PC-3 (cell line): Measurements from ENCODE around the gene RERG. TPM values are rescaled to one million over a fixed set of nuclear protein-coding genes. Genes with fewer than 3 reads are reported as not detected.
"Not testable (repeated sequence)": the region's sequence is repeated elsewhere in the genome, so short reads cannot be mapped to it uniquely, and the experiment has no call there.

ENCODE experiments used
- ATAC-seq: fragments of 200-7000 bp; cut with Tn5 transposase; 2 replicates; pipeline ENCODE4 v1.9.1; 2020; ENCODE audit warnings: mild to moderate bottlenecking, moderate library complexity
- BruUV-seq: library from RNA; stranded (reverse); fragments of 400-500 nt; replicated peaks from 2 replicates; lab custom pipeline; 2021; lab: Mats Ljungman, UMichigan
- CTCF ChIA-PET: fragments of 300-600 bp; sonication (Branson Sonifier 250); formaldehyde crosslinking; loops from one replicate; lab custom pipeline; 2022; ENCODE audit warnings: antibody characterized with exemption; lab: Charles Lee
- POLR2A ChIA-PET: fragments of 300-600 bp; sonication (Branson Sonifier 250); formaldehyde crosslinking; loops from one replicate; lab custom pipeline; 2022; ENCODE audit warnings: antibody characterized with exemption; ENCODE audit not compliant: unreplicated experiment; lab: Charles Lee
- DNase-seq: peaks from one replicate; pipeline ENCODE4 v3.0.0-alpha.2; 2015
- H2AFZ ChIP-seq: fragments of 300-600 bp; sonication (generic); 2 replicates; pipeline ENCODE4 v1.6.0; 2016; ENCODE audit warnings: antibody characterized with exemption, low read length
- H3F3A ChIP-seq: fragments of 300-600 bp; sonication (generic); one replicate; pipeline ENCODE4 v1.6.0; 2017; ENCODE audit warnings: antibody characterized with exemption, low read length, control low read depth, mild to moderate bottlenecking; ENCODE audit not compliant: unreplicated experiment
- H3K27ac ChIP-seq: fragments of 300-600 bp; sonication (generic); 2 replicates; pipeline ENCODE4 v1.5.1; 2016; ENCODE audit warnings: mild to moderate bottlenecking, low read length
- H3K27me3 ChIP-seq: fragments of 300-600 bp; sonication (generic); 2 replicates; pipeline ENCODE4 v1.6.1; 2016; ENCODE audit warnings: low read length, mixed read lengths
- H3K36me3 ChIP-seq: fragments of 300-600 bp; sonication (generic); 2 replicates; pipeline ENCODE4 v1.6.1; 2016; ENCODE audit warnings: low read depth, mixed run types, low read length, mixed read lengths
- H3K4me1 ChIP-seq: fragments of 300-600 bp; sonication (generic); 2 replicates; pipeline ENCODE4 v1.5.1; 2016; ENCODE audit warnings: low read length; ENCODE audit not compliant: insufficient read depth
- H3K4me2 ChIP-seq: fragments of 300-600 bp; sonication (generic); 2 replicates; pipeline ENCODE4 v1.6.0; 2016; ENCODE audit warnings: low read length
- H3K4me3 ChIP-seq: fragments of 300-600 bp; sonication (generic); 2 replicates; pipeline ENCODE4 v1.5.1; 2016; ENCODE audit warnings: mild to moderate bottlenecking, low read length, mixed read lengths
- H3K79me2 ChIP-seq: fragments of 300-600 bp; sonication (generic); 2 replicates; pipeline ENCODE4 v1.6.1; 2017; ENCODE audit warnings: low read length, mixed read lengths
- H3K9ac ChIP-seq: fragments of 300-600 bp; sonication (generic); 2 replicates; pipeline ENCODE4 v1.6.0; 2016; ENCODE audit warnings: mild to moderate bottlenecking, low read length
- H3K9me2 ChIP-seq: fragments of 300-600 bp; sonication (generic); replicated peaks from 2 replicates; pipeline ENCODE4 v1.6.1; 2016; ENCODE audit warnings: mixed run types, low read length, mixed read lengths
- H3K9me3 ChIP-seq: fragments of 300-600 bp; sonication (generic); 2 replicates; pipeline ENCODE4 v1.6.1; 2016; ENCODE audit warnings: low read length, mixed read lengths
- H4K20me1 ChIP-seq: fragments of 300-600 bp; sonication (generic); 2 replicates; pipeline ENCODE4 v1.6.1; 2016; ENCODE audit warnings: low read length, mixed read lengths
- EZH2 ChIP-seq: fragments of 300-600 bp; sonication (generic); IDR thresholded peaks from one replicate; pipeline ENCODE4 v1.6.1; 2017; ENCODE audit warnings: antibody characterized with exemption, mild to moderate bottlenecking, low read length; ENCODE audit not compliant: unreplicated experiment
- EZH2phosphoT487 ChIP-seq: fragments of 300-600 bp; sonication (generic); IDR thresholded peaks from 2 replicates; pipeline ENCODE4 v1.6.1; 2018; ENCODE audit warnings: mild to moderate bottlenecking, antibody characterized with exemption, low read length, borderline replicate concordance
- intact Hi-C: fragments of 100-400 bp; cut with micrococcal nuclease; formaldehyde crosslinking; loops from 2 replicates; pipeline ENCODE4 v1.9.0; 2023
- total RNA-seq: library from RNA; depleted of rRNA; stranded (reverse); fragments of >200 nt; gene quantifications from 2 replicates; pipeline ENCODE4 v1.2.3, GENCODE V29; 2014
- TF ChIP-seq, protein P1 (sequence below): fragments of 300-600 bp; sonication (generic); conservative IDR thresholded peaks from 2 replicates; pipeline ENCODE4 v1.5.1; 2017; ENCODE audit warnings: antibody characterized with exemption, low read depth, mild to moderate bottlenecking, low read length

The RERG gene
- total RNA-seq, 1 experiment from 2014 or later = not detected

DNA sequence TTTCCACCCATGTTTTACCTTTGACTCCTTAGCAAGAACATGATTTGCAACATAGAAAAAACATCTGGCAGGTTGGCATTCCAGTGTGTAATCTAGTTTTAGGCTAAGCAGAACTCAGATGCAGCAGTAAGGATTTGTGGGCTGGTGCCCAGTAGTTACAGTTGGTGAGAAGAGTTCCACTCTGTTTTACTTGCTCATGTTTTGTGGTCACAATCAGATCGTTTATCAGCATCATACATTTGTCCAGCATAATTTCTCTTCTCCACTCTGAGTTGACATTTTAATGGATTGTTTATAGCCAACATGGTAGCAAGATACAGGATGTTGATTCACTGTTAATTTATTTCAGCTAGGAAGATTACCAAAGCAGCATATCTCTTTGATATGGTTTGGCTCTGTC, 128.4 kb downstream of the RERG start:
- H3K36me3 ChIP-seq = no peaks in the 10 kb centered on the region
- H3K79me2 ChIP-seq = no peaks in the 10 kb centered on the region
- H2AFZ ChIP-seq = no peak overlapping the region
- ATAC-seq (no peak), DNase-seq (no peak)
- intact Hi-C loops = no loop called here
- H3K9me3 ChIP-seq = no peaks in the 10 kb centered on the region
- TF ChIP-seq, protein P1, sequence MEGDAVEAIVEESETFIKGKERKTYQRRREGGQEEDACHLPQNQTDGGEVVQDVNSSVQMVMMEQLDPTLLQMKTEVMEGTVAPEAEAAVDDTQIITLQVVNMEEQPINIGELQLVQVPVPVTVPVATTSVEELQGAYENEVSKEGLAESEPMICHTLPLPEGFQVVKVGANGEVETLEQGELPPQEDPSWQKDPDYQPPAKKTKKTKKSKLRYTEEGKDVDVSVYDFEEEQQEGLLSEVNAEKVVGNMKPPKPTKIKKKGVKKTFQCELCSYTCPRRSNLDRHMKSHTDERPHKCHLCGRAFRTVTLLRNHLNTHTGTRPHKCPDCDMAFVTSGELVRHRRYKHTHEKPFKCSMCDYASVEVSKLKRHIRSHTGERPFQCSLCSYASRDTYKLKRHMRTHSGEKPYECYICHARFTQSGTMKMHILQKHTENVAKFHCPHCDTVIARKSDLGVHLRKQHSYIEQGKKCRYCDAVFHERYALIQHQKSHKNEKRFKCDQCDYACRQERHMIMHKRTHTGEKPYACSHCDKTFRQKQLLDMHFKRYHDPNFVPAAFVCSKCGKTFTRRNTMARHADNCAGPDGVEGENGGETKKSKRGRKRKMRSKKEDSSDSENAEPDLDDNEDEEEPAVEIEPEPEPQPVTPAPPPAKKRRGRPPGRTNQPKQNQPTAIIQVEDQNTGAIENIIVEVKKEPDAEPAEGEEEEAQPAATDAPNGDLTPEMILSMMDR = no peak
- TF ChIP-seq EZH2phosphoT487 = no peak
- no peak for TF ChIP-seq EZH2
- no peak overlapping the region for H3K27ac ChIP-seq
- peaks cover 53% of the 10 kb centered on the region for H3K27me3 ChIP-seq
- H3F3A ChIP-seq = no peaks in the 10 kb centered on the region
- no peaks in the 10 kb centered on the region for H4K20me1 ChIP-seq
- H3K9ac ChIP-seq = no peak overlapping the region
- BruUV-seq = no TSS peak
- no peak overlapping the region for H3K4me3 ChIP-seq
- H3K9me2 ChIP-seq = no peaks in the 10 kb centered on the region
- H3K4me2 ChIP-seq = no peak overlapping the region
- no peaks in the 10 kb centered on the region for H3K4me1 ChIP-seq
- POLR2A ChIA-PET = no interaction called here
- CTCF ChIA-PET = no interaction called here

DNA sequence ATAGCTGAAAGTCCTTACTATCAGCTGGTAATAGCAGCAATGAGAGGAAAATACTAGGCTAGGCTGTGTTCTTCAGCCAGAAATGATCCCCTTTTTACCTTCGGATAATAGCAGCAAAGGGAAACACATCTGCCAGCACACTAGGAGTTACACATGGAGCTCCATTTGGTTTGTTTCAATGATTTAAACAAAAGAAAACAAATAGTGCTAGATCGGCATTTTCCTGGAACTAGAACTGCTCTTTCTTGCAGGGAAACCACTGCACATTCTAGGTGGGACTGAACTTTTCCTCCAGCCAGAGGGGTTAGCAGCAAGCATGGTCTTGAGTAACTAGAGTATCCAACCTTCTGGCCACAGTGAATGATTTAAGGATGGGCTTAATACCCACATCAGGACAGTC, 130.8 kb downstream of the RERG start:
- Histone ChIP-seq H3F3A (no peaks in the 10 kb centered on the region), H3K4me3 (no peak overlapping the region), H3K9ac (no peak overlapping the region), H3K36me3 (no peaks in the 10 kb centered on the region), H3K4me2 (no peak overlapping the region), H3K9me2 (no peaks in the 10 kb centered on the region), H3K27me3 (peaks cover 71% of the 10 kb centered on the region), H3K27ac (no peak overlapping the region), H4K20me1 (no peaks in the 10 kb centered on the region), H3K9me3 (no peaks in the 10 kb centered on the region), H3K4me1 (no peaks in the 10 kb centered on the region), H2AFZ (no peak overlapping the region), H3K79me2 (no peaks in the 10 kb centered on the region)
- no TSS peak for BruUV-seq
- intact Hi-C loops = no loop called here
- ATAC-seq (no peak), DNase-seq (no peak)
- ChIA-PET CTCF (no interaction called here), POLR2A (interaction anchor here (0.7 kb wide), 1 partner anchor 29 kb away, joined by 3 read pairs; no protein-coding TSS in a partner anchor)
- TF ChIP-seq, protein P1 = no peak
- TF ChIP-seq EZH2 (no peak), EZH2phosphoT487 (no peak)

DNA sequence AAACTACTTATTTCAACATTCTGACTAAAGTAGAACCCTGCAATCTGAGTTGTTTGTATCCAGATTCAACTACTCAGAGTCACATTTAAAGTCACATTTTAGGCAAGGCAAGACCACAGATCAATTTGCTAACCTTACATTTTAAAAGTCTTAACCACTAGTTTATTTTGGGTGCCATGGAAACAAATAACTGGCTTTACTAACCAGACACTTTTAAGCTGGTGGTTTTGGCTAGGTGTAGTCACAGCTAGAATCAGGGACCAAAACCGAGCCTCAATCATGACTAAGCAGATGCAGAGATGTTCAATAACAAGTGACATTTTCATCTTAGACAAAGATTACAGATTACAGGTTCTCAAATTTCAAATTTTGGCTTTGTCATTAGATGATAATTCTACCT, 133.1 kb downstream of the RERG start:
- intact Hi-C loops = no loop called here

DNA sequence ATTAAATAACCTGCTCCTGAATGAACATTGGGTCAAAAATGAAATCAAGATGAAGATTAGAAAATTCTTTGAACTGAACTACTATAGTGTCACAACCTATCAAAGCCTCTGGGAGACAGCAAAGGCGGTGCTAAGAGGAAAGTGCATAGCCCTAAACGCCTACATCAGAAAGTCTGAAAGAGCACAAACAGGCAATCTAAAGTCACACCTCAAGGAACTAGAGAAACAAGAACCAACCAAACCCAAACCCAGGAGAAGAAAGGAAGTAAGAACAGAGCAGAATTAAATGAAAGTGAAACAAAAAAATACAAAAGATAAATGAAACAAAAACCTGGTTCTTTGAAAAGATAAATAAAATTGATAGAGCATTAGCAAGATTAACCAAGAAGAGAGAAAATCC, 143.5 kb downstream of the RERG start:
- H2AFZ ChIP-seq, CTCF ChIA-PET, H3F3A ChIP-seq, H3K4me1 ChIP-seq, H3K4me3 ChIP-seq, DNase-seq, BruUV-seq, H3K79me2 ChIP-seq, H3K27ac ChIP-seq, H4K20me1 ChIP-seq, H3K9me3 ChIP-seq, H3K36me3 ChIP-seq, H3K9ac ChIP-seq, H3K4me2 ChIP-seq, H3K9me2 ChIP-seq, ATAC-seq, POLR2A ChIA-PET: not testable (repeated sequence)
- peaks cover 34% of the 10 kb centered on the region for H3K27me3 ChIP-seq
- intact Hi-C loops = loop anchor here (1.0 kb wide), 1 partner anchor 14 kb away; no protein-coding TSS in a partner anchor

More for the DNA sequence above, 133.1 kb downstream of the RERG start:
- H3K4me3 ChIP-seq = no peak overlapping the region
- H2AFZ ChIP-seq = no peak overlapping the region
- no peaks in the 10 kb centered on the region for H3K9me3 ChIP-seq
- no peak for ATAC-seq
- H3K9ac ChIP-seq = no peak overlapping the region
- no peaks in the 10 kb centered on the region for H3F3A ChIP-seq
- no peak for DNase-seq
- peaks cover 88% of the 10 kb centered on the region for H3K27me3 ChIP-seq
- H3K4me2 ChIP-seq = no peak overlapping the region
- no peaks in the 10 kb centered on the region for H3K4me1 ChIP-seq
- H4K20me1 ChIP-seq = no peaks in the 10 kb centered on the region
- no peaks in the 10 kb centered on the region for H3K36me3 ChIP-seq
- no peaks in the 10 kb centered on the region for H3K9me2 ChIP-seq
- CTCF ChIA-PET = no interaction called here
- TF ChIP-seq EZH2 = no peak
- TF ChIP-seq EZH2phosphoT487 = no peak
- TF ChIP-seq, protein P1 = no peak
- no peaks in the 10 kb centered on the region for H3K79me2 ChIP-seq
- no TSS peak for BruUV-seq
- POLR2A ChIA-PET = no interaction called here
- H3K27ac ChIP-seq = no peak overlapping the region
